GM10266 (cell line): ENCODE results near the gene NUMA1.

Experiments used
- DNase-seq: peaks from one replicate; pipeline ENCODE4 v3.0.0; 2012; ENCODE audit errors: extremely low spot score
- TF ChIP-seq, protein P1 (sequence below): IDR thresholded peaks from 2 replicates; pipeline ENCODE4 v1.5.1; 2012; ENCODE audit warnings: mild to moderate bottlenecking, low read depth; ENCODE audit not compliant: control insufficient read depth, insufficient read depth; ENCODE audit errors: missing control alignments

NUMA1 gene

GRCh38 chr11:72041364-72042063, 38.8 kb downstream of the NUMA1 start:
- TF ChIP-seq, protein P1, sequence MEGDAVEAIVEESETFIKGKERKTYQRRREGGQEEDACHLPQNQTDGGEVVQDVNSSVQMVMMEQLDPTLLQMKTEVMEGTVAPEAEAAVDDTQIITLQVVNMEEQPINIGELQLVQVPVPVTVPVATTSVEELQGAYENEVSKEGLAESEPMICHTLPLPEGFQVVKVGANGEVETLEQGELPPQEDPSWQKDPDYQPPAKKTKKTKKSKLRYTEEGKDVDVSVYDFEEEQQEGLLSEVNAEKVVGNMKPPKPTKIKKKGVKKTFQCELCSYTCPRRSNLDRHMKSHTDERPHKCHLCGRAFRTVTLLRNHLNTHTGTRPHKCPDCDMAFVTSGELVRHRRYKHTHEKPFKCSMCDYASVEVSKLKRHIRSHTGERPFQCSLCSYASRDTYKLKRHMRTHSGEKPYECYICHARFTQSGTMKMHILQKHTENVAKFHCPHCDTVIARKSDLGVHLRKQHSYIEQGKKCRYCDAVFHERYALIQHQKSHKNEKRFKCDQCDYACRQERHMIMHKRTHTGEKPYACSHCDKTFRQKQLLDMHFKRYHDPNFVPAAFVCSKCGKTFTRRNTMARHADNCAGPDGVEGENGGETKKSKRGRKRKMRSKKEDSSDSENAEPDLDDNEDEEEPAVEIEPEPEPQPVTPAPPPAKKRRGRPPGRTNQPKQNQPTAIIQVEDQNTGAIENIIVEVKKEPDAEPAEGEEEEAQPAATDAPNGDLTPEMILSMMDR = no peak
- no peak for DNase-seq

GRCh38 chr11:72040491-72041363, 39.6 kb downstream of the NUMA1 start:
- DNase-seq = peak; percentile 50
- TF ChIP-seq, protein P1 = no peak

GRCh38 chr11:72039856-72040401, 40.4 kb downstream of the NUMA1 start:
- TF ChIP-seq, protein P1 = no peak

GRCh38 chr11:72039031-72039855, 41.1 kb downstream of the NUMA1 start:
- no peak for DNase-seq
- TF ChIP-seq, protein P1 = no peak

More at GRCh38 chr11:72039856-72040401, 40.4 kb downstream of the NUMA1 start:
- DNase-seq = no peak

GRCh38 chr11:72038491-72038890, 41.9 kb downstream of the NUMA1 start:
- TF ChIP-seq, protein P1 = no peak
- DNase-seq = no peak

DNA sequence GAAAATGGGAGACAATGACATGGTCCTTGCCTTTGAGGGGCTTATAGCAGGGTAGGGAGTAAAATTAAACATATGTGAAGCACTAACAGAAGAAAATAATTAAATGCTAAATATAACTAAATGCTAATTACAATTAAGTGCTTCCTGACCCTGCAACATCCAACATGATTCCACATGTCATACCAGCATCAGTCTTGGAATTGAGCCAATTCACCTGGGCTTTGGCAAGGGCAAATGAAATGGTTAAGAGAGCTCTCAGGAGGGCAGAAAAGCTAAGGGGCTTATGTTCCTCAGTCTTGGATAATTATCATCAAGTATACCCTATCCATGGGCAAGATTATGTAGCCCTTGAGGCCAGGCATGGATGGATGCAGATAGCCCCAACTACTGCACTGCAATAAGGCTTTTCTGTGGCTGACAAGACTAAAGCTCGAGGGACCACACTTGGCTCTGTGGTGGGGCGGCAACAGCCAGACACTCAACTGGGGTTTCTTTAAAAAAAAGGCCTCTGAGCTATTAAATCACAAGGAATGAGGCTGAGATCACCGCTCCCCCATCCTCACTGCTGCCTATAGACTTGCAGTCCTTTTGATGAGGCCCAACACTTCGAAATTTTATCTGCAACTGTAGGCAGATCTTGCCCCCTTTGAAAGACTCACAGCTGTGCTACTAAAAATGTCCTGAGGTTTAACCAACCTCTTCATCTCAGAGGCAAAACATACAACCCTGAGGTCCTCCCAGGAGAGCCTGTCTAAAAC, 42.6 kb downstream of the NUMA1 start:
- TF ChIP-seq, protein P1 = no peak
- no peak for DNase-seq
